Measurements from ENCODE around the gene ZBTB20. TPM values are rescaled to one million over a fixed set of nuclear protein-coding genes. Genes with fewer than 3 reads are reported as not detected.

ZBTB20 gene
- total RNA-seq, 4 donors from 2014 or later: 69.9 to 112 (median 80.8) TPM

DNA sequence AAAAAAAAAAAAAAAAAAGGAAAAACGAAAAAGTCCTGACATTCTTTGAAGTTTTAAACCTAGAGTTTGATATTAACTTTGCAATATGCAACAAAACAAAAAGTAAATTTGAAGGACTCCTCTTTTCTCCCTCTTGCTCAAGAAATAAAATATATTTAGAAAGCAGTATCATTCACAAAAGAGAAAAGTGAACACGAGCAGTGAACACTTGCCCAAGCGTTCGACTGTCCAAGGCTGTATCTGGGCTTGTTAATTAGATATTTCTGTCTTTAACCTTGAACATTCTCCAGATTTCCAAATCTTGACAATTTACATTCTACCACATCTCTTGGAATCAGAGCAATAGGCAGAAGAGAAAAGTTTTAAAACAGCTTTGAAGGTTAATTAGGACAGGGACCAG is 495.5 kb downstream of the ZBTB20 start:
- WGBS: 51% methylated on average over 4 of the region's 4 CpGs
- Histone ChIP-seq H3K4me1 (peaks cover 4 to 30% (median 26%) of the 10 kb centered on the region in 4 donors), H3K4me3 (no peak overlapping the region), H3K27me3 (no peaks in the 10 kb centered on the region), H3K36me3 (no peaks in the 10 kb centered on the region), H3K27ac (replicated peaks in 1 of 4) (peak overlapping the region in 3 of 4 donors; percentile 44 to 46 (median 45)), H3K9me3 (no peaks in the 10 kb centered on the region)
- DNase-seq (ENCODE audit: extremely low spot score): no peak
- TF ChIP-seq, protein P1, sequence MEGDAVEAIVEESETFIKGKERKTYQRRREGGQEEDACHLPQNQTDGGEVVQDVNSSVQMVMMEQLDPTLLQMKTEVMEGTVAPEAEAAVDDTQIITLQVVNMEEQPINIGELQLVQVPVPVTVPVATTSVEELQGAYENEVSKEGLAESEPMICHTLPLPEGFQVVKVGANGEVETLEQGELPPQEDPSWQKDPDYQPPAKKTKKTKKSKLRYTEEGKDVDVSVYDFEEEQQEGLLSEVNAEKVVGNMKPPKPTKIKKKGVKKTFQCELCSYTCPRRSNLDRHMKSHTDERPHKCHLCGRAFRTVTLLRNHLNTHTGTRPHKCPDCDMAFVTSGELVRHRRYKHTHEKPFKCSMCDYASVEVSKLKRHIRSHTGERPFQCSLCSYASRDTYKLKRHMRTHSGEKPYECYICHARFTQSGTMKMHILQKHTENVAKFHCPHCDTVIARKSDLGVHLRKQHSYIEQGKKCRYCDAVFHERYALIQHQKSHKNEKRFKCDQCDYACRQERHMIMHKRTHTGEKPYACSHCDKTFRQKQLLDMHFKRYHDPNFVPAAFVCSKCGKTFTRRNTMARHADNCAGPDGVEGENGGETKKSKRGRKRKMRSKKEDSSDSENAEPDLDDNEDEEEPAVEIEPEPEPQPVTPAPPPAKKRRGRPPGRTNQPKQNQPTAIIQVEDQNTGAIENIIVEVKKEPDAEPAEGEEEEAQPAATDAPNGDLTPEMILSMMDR (IDR thresholded peaks at IDR 0.05): no peak
- no peak for TF ChIP-seq POLR2A (IDR thresholded peaks at IDR 0.05; ENCODE audit: low read depth)
- no peak for TF ChIP-seq POLR2AphosphoS5 (IDR thresholded peaks at IDR 0.05)
- TF ChIP-seq EP300 (IDR thresholded peaks at IDR 0.05): no peak
- intact Hi-C loops (cut with DNase I): no loop called here

DNA sequence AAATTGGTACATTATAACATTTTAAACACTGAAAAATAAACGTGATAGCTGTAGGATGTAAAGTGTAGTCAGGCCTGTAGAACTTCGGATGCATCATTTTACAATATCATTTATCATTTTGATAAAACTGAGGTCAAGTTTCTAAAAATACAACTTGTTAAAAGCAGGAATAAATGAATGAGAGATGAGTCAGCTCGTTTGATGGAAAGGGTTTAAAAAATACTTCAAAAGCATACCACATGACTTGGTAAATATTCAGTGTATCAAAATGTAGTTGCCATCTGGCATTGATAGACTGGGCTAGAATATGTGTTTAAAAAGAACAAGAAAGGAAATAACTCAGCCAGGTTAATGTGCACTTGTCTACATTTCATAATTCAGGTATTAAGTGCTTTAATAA is 496.3 kb downstream of the ZBTB20 start:
- TF ChIP-seq EP300 (IDR thresholded peaks at IDR 0.05) (no peak), POLR2A (IDR thresholded peaks at IDR 0.05; ENCODE audit: low read depth) (no peak)
- peak overlapping the region in 3 of 4 donors; percentile 38 to 45 (median 44) for H3K27ac ChIP-seq (replicated peaks in 1 of 4)
- DNase-seq (ENCODE audit: extremely low spot score): no peak
- H3K4me1 ChIP-seq: peaks cover 4 to 30% (median 26%) of the 10 kb centered on the region in 4 donors
- H3K27me3 ChIP-seq: no peaks in the 10 kb centered on the region
- H3K9me3 ChIP-seq: no peaks in the 10 kb centered on the region
- no peaks in the 10 kb centered on the region for H3K36me3 ChIP-seq
- intact Hi-C loops (cut with DNase I): no loop called here
- WGBS: 15% methylated on average over 3 of the region's 3 CpGs
- no peak overlapping the region for H3K4me3 ChIP-seq

- H3K27me3 ChIP-seq: no peaks in the 10 kb centered on the region
- H3K9me3 ChIP-seq: no peaks in the 10 kb centered on the region
- intact Hi-C loops (cut with DNase I): no loop called here
- DNase-seq (ENCODE audit: extremely low spot score): no peak
- no peak overlapping the region for H3K27ac ChIP-seq (replicated peaks in 1 of 4)
- peaks cover 4 to 30% (median 26%) of the 10 kb centered on the region in 4 donors for H3K4me1 ChIP-seq
- H3K36me3 ChIP-seq: no peaks in the 10 kb centered on the region
- TF ChIP-seq, protein P1 (IDR thresholded peaks at IDR 0.05): no peak
- no peak for TF ChIP-seq EP300 (IDR thresholded peaks at IDR 0.05)
- no peak for TF ChIP-seq POLR2A (IDR thresholded peaks at IDR 0.05; ENCODE audit: low read depth)
- TF ChIP-seq POLR2AphosphoS5 (IDR thresholded peaks at IDR 0.05): no peak
- no peak overlapping the region for H3K4me3 ChIP-seq
These were observed 497.8 kb downstream of the ZBTB20 start for GRCh38 chr3:114649331-114649730.

- no peak overlapping the region for H3K27ac ChIP-seq (replicated peaks in 1 of 4)
- H3K36me3 ChIP-seq: no peaks in the 10 kb centered on the region
- TF ChIP-seq POLR2AphosphoS5 (IDR thresholded peaks at IDR 0.05) (no peak), EP300 (IDR thresholded peaks at IDR 0.05) (no peak), POLR2A (IDR thresholded peaks at IDR 0.05; ENCODE audit: low read depth) (no peak)
- TF ChIP-seq, protein P1 (IDR thresholded peaks at IDR 0.05): no peak
- no peaks in the 10 kb centered on the region for H3K27me3 ChIP-seq
- peaks cover 4 to 28% (median 24%) of the 10 kb centered on the region in 4 donors for H3K4me1 ChIP-seq
- no peaks in the 10 kb centered on the region for H3K9me3 ChIP-seq
- DNase-seq (ENCODE audit: extremely low spot score): no peak
- intact Hi-C loops (cut with DNase I): no loop called here
- WGBS: 84% methylated on average over 2 of the region's 2 CpGs
- H3K4me3 ChIP-seq: no peak overlapping the region
These were observed 500.6 kb downstream of the ZBTB20 start for GRCh38 chr3:114646526-114646925.

GRCh38 chr3:114645392-114645791 is 501.7 kb downstream of the ZBTB20 start:
- Histone ChIP-seq H3K4me1 (peaks cover 4 to 17% (median 14%) of the 10 kb centered on the region in 4 donors), H3K36me3 (no peaks in the 10 kb centered on the region), H3K27ac (replicated peaks in 1 of 4) (no peak overlapping the region), H3K27me3 (no peaks in the 10 kb centered on the region), H3K4me3 (no peak overlapping the region), H3K9me3 (no peaks in the 10 kb centered on the region)
- 89% methylated on average over 1 of the region's 1 CpG for WGBS
- no peak for DNase-seq (ENCODE audit: extremely low spot score)
- TF ChIP-seq POLR2A (IDR thresholded peaks at IDR 0.05; ENCODE audit: low read depth): no peak
- TF ChIP-seq POLR2AphosphoS5 (IDR thresholded peaks at IDR 0.05): no peak
- TF ChIP-seq, protein P1 (IDR thresholded peaks at IDR 0.05): no peak
- TF ChIP-seq EP300 (IDR thresholded peaks at IDR 0.05): no peak
- intact Hi-C loops (cut with DNase I): no loop called here

Measured in esophagus muscularis mucosa (tissue), 4 donors.